Tibial nerve (tissue), 4 donors: Measurements from ENCODE around the gene KDM4C.

Experiments used
- CTCF ChIP-seq, 5 experiments: fragments of 200-600 bp in 3 of 5; fragments of 450-650 bp in 2 of 5; sonication (generic) in 3 of 5; IDR thresholded peaks; one replicate each; pipeline ENCODE4 v1.5.1; 2016 to 2019; ENCODE audit warnings: antibody characterized with exemption in 5 of 5, mild to moderate bottlenecking in 3 of 5, moderate library complexity in 2 of 5
- EP300 ChIP-seq, 2 donors: sonication (generic); formaldehyde crosslinking; IDR thresholded peaks; one replicate each; pipeline ENCODE4 v1.6.1; 2017; ENCODE audit warnings: antibody characterized with exemption in 2 of 2, mild to moderate bottlenecking in 1 of 2
- POLR2A ChIP-seq, 2 donors: fragments of 450-650 bp; IDR thresholded peaks; one replicate each; pipeline ENCODE4 v1.6.1; 2017; ENCODE audit warnings: antibody characterized with exemption in 2 of 2, mild to moderate bottlenecking in 2 of 2, moderate library complexity in 2 of 2

GRCh38 chr9:7146582-7146981 is 388.8 kb downstream of the KDM4C start:
- no peak for TF ChIP-seq CTCF (IDR thresholded peaks at IDR 0.05)
- TF ChIP-seq POLR2A (IDR thresholded peaks at IDR 0.05) = no peak
- TF ChIP-seq EP300 (IDR thresholded peaks at IDR 0.05) = no peak
